MM.1S (cell line): ENCODE measurements around the gene LIMS1.
"Not testable (repeated sequence)": the region's sequence is repeated elsewhere in the genome, so short reads cannot be mapped to it uniquely, and the experiment has no call there.

ENCODE experiments used
- CTCF ChIP-seq: fragments of 300-600 bp; sonication (generic); IDR thresholded peaks from 2 replicates; pipeline ENCODE4 v1.5.1; 2016; ENCODE audit warnings: antibody characterized with exemption, low read length, mixed read lengths
- EZH2 ChIP-seq: fragments of 300-600 bp; sonication (generic); optimal IDR thresholded peaks from 2 replicates; pipeline ENCODE3; 2017; ENCODE audit warnings: low read depth, mild to moderate bottlenecking, antibody characterized with exemption, low read length, mixed read lengths
- EZH2phosphoT487 ChIP-seq: fragments of 300-600 bp; sonication (generic); IDR thresholded peaks from 2 replicates; pipeline ENCODE4 v1.6.1; 2018; ENCODE audit warnings: antibody characterized with exemption, low read length

GRCh38 chr2:108657517-108657916 is 123.2 kb downstream of the LIMS1 start:
- TF ChIP-seq CTCF, EZH2phosphoT487, EZH2: not testable (repeated sequence)
